Nephron (organoid): ENCODE data around the gene RAI14.

ENCODE experiments used
- H3K27ac Mint-ChIP-seq, 3 experiments: 2 replicates each; pipeline ENCODE4 v1.8.0; 2020; ENCODE audit warnings: mixed read lengths in 3 of 3, mild to moderate bottlenecking in 2 of 3, moderate library complexity in 1 of 3
- H3K27me3 Mint-ChIP-seq: 2 replicates; pipeline ENCODE4 v1.8.0; 2021; ENCODE audit warnings: low read depth, mild to moderate bottlenecking, moderate library complexity, mixed read lengths
- H3K36me3 Mint-ChIP-seq: 2 replicates; pipeline ENCODE4 v1.8.0; 2020; ENCODE audit warnings: low read depth, mixed read lengths
- H3K4me1 Mint-ChIP-seq: 2 replicates; pipeline ENCODE4 v1.8.0; 2020; ENCODE audit warnings: mixed read lengths
- H3K4me3 Mint-ChIP-seq, 3 experiments: 2 replicates each; pipeline ENCODE4 v1.8.0; 2020; ENCODE audit warnings: mild to moderate bottlenecking in 3 of 3, mixed read lengths in 3 of 3, moderate library complexity in 2 of 3
- H3K9me3 Mint-ChIP-seq: 2 replicates; pipeline ENCODE4 v1.8.0; 2020; ENCODE audit warnings: mixed read lengths
- TF ChIP-seq, protein P1 (sequence below), 3 experiments: fragments of 200-600 bp; sonication (generic); IDR thresholded peaks; one replicate each; pipeline ENCODE4 v1.5.0; 2021; ENCODE audit warnings: antibody characterized with exemption in 3 of 3; ENCODE audit not compliant: unreplicated experiment in 3 of 3

RAI14 gene

DNA sequence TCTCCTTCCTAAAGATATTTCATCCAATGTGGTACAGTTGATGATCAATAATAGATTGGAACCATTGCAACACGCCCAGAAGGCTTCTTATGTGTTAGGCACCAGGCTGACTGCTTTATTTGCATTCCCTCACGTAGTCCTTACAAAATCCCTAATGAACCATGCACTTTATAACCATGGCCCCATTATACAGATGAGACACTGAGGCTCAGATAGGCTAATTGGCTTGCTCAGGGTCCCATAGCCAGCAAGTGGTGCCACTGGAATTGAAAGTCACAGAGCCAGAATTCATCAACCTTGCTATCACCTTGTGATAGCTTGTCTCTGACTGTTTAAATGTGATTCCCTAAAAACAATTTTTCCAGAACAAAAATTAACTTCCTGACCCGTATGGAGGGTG is 27.8 kb upstream of the RAI14 start:
- TF ChIP-seq, protein P1, sequence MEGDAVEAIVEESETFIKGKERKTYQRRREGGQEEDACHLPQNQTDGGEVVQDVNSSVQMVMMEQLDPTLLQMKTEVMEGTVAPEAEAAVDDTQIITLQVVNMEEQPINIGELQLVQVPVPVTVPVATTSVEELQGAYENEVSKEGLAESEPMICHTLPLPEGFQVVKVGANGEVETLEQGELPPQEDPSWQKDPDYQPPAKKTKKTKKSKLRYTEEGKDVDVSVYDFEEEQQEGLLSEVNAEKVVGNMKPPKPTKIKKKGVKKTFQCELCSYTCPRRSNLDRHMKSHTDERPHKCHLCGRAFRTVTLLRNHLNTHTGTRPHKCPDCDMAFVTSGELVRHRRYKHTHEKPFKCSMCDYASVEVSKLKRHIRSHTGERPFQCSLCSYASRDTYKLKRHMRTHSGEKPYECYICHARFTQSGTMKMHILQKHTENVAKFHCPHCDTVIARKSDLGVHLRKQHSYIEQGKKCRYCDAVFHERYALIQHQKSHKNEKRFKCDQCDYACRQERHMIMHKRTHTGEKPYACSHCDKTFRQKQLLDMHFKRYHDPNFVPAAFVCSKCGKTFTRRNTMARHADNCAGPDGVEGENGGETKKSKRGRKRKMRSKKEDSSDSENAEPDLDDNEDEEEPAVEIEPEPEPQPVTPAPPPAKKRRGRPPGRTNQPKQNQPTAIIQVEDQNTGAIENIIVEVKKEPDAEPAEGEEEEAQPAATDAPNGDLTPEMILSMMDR (IDR thresholded peaks at IDR 0.05; ENCODE audit: unreplicated experiment in 3 of 3): no peak
- H3K4me3 Mint-ChIP-seq: no peak overlapping the region
- peak overlapping the region in 1 of 3 experiments; percentile 70 for H3K27ac Mint-ChIP-seq
- H3K27me3 Mint-ChIP-seq: no peaks in the 10 kb centered on the region
- peaks cover 7% of the 10 kb centered on the region for H3K9me3 Mint-ChIP-seq
- peaks cover 14% of the 10 kb centered on the region for H3K4me1 Mint-ChIP-seq
- H3K36me3 Mint-ChIP-seq: no peaks in the 10 kb centered on the region

DNA sequence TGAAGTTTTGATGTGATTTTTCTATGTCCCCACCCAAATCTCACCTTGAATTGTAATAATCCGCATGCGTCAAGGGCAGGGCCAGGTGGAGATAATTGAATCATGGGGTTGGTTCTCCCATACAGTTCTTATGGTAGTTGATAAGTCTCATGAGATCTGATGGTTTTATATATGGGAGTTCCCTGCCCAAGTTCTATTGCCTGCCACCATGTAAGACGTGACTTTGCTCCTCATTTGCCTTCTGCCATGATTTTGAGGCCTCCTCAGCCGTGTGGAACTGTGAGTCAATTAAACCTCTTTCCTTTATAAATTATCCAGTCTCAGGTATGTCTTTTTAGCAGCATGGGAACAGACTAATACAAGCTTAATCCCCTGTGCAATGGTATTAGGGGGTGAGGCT is 25.5 kb upstream of the RAI14 start:
- Mint-ChIP-seq H3K4me3 (no peak overlapping the region), H3K27ac (no peak overlapping the region)

DNA sequence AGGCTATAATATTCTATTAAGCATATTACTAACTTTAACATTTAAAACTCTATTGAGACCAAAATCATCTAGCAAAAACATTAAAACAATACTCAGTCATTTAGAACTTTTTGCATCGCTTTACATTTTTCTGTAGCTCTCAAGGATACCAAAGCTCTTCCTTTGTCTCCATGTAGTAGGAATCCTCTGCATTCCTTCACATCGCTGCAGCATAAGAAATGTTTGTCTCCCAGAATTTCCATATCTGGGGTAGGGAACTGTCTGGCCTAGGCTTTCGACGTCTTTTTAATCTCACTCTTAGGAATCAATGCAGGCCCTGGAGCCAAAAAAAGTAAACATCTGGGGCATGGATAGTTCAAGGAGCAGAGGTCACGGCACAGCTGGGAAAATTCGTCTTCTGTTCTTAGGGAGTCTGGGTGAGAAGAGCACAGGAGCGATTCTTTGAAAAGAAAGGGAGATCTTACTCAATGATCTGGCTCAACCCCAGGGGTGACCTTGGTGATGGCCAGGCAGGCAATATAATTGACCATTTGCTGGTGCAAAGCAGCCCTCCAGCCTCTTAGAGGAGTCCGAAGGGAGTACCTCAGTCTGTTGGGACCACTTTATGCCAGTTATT is 23.2 kb upstream of the RAI14 start:
- TF ChIP-seq, protein P1 (IDR thresholded peaks at IDR 0.05; ENCODE audit: unreplicated experiment in 3 of 3): no peak
- H3K27me3 Mint-ChIP-seq: no peaks in the 10 kb centered on the region
- H3K9me3 Mint-ChIP-seq: peaks cover 7% of the 10 kb centered on the region
- no peaks in the 10 kb centered on the region for H3K36me3 Mint-ChIP-seq
- H3K27ac Mint-ChIP-seq: peak overlapping the region in 1 of 3 experiments; percentile 47
- no peak overlapping the region for H3K4me3 Mint-ChIP-seq
- H3K4me1 Mint-ChIP-seq: peaks cover 7% of the 10 kb centered on the region

More for the DNA sequence above, 25.5 kb upstream of the RAI14 start:
- TF ChIP-seq, protein P1 (IDR thresholded peaks at IDR 0.05; ENCODE audit: unreplicated experiment in 3 of 3): no peak
- H3K9me3 Mint-ChIP-seq: peaks cover 7% of the 10 kb centered on the region
- peaks cover 10% of the 10 kb centered on the region for H3K4me1 Mint-ChIP-seq
- H3K27me3 Mint-ChIP-seq: no peaks in the 10 kb centered on the region
- H3K36me3 Mint-ChIP-seq: no peaks in the 10 kb centered on the region

DNA sequence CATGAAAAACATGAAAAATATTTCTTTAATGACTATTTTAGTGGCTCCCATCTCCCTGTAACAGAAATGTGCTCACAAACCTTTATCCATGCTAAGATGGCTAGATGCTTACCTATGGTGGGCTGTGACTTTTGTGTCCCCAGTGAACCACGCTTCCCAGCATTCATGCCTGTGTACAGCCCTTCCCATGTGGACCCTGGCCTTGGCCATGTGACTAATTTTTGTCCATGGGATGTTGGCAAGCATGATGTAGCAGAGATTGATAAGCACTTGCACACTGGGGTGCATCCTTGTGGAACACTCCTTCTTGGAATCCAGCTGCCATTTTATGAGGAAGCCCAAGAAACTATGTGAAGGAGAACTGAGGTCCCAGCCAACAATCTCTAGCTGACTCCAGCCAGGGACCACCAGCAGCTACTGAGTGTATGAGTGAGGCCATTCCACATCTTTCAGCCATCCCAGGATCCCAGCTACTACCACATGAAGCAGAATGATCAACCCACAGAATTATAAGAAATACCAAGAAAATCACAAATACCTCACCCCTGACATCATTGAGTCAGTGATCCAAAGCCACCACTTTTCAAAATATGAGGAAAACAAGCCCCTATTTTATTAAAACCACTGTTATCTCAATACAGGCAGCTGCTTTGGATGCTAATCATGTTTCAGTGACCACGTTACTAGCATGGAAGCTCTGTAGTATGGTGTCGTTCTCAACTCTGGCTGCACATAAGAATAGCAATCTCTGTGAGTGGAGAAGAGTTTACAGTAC is 16.1 kb upstream of the RAI14 start:
- H3K9me3 Mint-ChIP-seq: peaks cover 15% of the 10 kb centered on the region
- H3K36me3 Mint-ChIP-seq: no peaks in the 10 kb centered on the region
- H3K4me3 Mint-ChIP-seq: no peak overlapping the region
- H3K4me1 Mint-ChIP-seq: no peaks in the 10 kb centered on the region
- H3K27ac Mint-ChIP-seq: no peak overlapping the region
- TF ChIP-seq, protein P1 (IDR thresholded peaks at IDR 0.05; ENCODE audit: unreplicated experiment in 3 of 3): no peak
- no peaks in the 10 kb centered on the region for H3K27me3 Mint-ChIP-seq

DNA sequence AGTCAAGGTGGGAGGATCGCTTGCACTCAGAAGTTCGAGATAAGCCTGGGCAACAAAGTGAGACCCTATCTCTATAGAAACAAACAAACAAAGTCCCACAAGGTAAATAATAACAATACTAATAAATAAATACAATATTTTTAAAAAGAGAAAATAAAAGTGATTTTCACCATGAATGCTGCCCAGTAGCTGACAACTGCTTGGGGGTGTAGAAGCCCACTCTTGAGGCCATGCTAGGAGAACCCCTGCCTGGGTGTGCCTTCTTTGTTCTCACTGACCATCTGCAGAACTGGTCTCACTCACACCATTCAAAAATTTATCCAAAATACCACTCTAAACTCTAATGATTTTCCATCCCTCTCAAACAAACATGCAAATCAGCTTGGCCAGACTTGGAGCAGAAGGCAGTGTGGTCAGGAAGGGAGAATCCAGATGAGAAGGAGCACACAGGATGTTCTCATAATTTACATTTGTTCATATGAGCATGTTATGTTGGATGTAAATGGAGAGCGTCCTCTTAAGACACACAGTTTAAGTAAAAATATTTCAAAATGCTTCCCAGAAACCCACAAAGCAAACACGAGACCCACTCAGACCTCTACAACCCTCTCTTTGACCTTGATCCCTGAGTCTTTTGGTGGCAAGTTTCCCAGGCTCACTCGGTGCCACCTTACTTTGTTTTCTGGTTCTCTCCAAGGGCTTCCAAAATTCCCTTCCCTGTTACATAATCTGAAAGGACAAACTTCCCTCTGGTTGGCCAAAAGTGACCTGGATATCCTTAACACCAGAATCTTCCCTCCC is 7.9 kb upstream of the RAI14 start:
- TF ChIP-seq, protein P1 (IDR thresholded peaks at IDR 0.05; ENCODE audit: unreplicated experiment in 3 of 3): no peak
- Mint-ChIP-seq H3K4me3 (no peak overlapping the region), H3K36me3 (no peaks in the 10 kb centered on the region), H3K27me3 (no peaks in the 10 kb centered on the region), H3K27ac (no peak overlapping the region), H3K9me3 (peaks cover 14% of the 10 kb centered on the region), H3K4me1 (peaks cover 16% of the 10 kb centered on the region)
